GM23248 (cell line): Measurements from ENCODE around the gene CLEC16A.

Source experiments
- EZH2 ChIP-seq: fragments of 200-600 bp; sonication (generic); IDR thresholded peaks from 2 replicates; pipeline ENCODE4 v1.6.1; 2018; ENCODE audit warnings: antibody characterized with exemption, mild to moderate bottlenecking; ENCODE audit not compliant: insufficient read depth, poor library complexity, severe bottlenecking
- EZH2phosphoT487 ChIP-seq: fragments of 200-600 bp; sonication (generic); IDR thresholded peaks from 2 replicates; pipeline ENCODE4 v1.6.1; 2018; ENCODE audit warnings: antibody characterized with exemption, moderate library complexity, mild to moderate bottlenecking, low read depth; ENCODE audit not compliant: insufficient read depth

DNA sequence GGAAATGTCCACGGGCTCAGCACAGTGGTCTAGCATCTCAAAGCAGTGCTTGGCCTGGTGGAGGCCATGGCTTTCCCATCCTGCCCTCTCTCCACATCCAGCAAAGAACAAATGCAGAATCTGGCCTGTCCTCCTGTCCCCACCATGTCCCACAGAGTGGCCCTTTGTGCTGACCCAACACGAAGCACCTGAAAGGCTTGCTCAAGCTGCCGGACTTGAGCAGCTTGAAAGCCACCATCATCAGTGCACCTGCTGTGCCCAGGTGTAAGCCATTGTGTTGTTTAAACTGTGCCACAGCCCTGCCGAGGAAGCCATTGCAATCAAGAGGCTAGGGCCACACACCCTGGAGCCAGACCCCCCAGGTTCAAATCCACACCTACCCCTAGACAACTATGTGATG, 196.1 kb downstream of the CLEC16A start:
- TF ChIP-seq EZH2phosphoT487 = no peak
- no peak for TF ChIP-seq EZH2
